ENCODE results near the gene LUZP4.

Gene LUZP4

DNA sequence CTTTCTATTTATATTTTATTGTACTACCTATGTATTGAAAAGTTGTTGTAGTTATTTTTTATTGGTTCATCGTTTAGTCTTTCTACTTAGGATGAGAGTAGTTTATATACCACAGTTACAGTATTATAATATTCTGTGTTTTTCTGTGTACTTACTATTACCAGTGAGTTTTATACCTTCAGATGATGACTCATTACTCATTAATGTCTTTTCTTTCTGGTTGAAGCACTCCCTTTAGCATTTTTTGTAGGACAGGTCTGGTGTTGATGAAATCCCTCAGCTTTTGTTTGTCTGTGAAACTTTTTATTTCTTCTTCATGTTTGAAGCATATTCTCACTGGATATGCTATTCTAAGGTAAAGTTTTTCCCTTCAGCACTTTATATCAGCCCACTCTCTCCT lies 7.7 kb downstream of the LUZP4 start:
- no peak overlapping the region for H3K4me2 ChIP-seq (ENCODE audit: low read depth, low read length, poor library complexity, severe bottlenecking)
- H3K27me3 ChIP-seq (ENCODE audit: low read length): no peaks in the 10 kb centered on the region
- H4K20me1 ChIP-seq (ENCODE audit: low read depth, low read length): no peaks in the 10 kb centered on the region
- H3K79me2 ChIP-seq (ENCODE audit: insufficient read depth, low read length): no peaks in the 10 kb centered on the region
- H3K4me3 ChIP-seq (ENCODE audit: insufficient read depth, low read length, poor library complexity, severe bottlenecking): no peak overlapping the region
- H3K27ac ChIP-seq (ENCODE audit: low read depth, low read length): no peak overlapping the region
- H3K36me3 ChIP-seq (ENCODE audit: low read length): no peaks in the 10 kb centered on the region
- TF ChIP-seq CTCF (IDR thresholded peaks at IDR 0.05; ENCODE audit: insufficient read depth, low read length, poor library complexity, severe bottlenecking) (no peak), EZH2phosphoT487 (conservative IDR thresholded peaks at IDR 0.05; ENCODE audit: low read length) (no peak)
- no peaks in the 10 kb centered on the region for H3K9me3 ChIP-seq (ENCODE audit: insufficient read depth, low read length)
- no peaks in the 10 kb centered on the region for H3K9me2 ChIP-seq (replicated peaks; ENCODE audit: insufficient read depth, low read length)
- no peak overlapping the region for H2AFZ ChIP-seq (ENCODE audit: low read depth, low read length, severe bottlenecking)
- H3K9ac ChIP-seq (ENCODE audit: low read length): no peak overlapping the region
- H3F3A ChIP-seq (ENCODE audit: insufficient read depth): no peaks in the 10 kb centered on the region

DNA sequence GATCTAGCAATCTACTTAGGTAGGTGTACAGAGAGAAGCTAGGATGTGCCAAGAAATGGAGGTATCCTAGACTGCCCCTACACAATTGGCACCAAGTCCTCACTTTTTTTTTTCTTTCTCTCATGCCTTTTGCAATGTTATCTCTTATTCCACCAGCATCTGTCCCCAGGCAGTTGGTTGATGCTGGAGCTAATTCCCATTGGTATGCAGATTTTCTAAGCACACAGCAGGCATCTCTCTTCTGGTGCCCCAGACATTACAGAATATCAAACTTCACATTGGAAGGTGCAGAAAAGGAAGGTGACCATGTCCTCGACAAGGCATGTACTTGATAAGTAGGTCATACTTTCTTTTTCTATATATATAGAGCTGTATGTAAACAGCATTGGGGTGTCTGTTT lies 21.6 kb downstream of the LUZP4 start:
- TF ChIP-seq EZH2phosphoT487 (conservative IDR thresholded peaks at IDR 0.05; ENCODE audit: low read length): no peak
- TF ChIP-seq CTCF (IDR thresholded peaks at IDR 0.05; ENCODE audit: insufficient read depth, low read length, poor library complexity, severe bottlenecking): no peak
- H3K4me3 ChIP-seq (ENCODE audit: insufficient read depth, low read length, poor library complexity, severe bottlenecking): no peak overlapping the region

DNA sequence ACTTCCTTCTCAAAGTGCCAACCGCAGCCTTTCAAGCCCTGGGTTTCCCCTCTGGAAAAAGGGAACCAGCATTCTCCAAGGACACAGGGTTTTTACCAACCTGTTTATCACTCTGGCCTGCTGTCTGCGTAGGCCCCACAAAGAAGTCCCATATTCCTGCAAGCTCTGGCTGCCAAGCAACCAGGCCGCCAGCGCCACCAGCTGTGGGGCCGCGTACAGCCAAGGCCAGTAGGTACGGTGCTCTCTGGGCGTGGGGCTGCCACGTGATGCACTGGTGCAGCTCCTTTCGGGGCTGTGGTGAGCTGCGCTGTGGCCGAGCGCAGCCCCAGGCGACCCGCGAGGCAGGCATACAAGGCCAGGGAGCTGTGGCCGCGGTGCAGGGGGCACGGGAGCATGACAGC lies 22.1 kb downstream of the LUZP4 start:
- no peaks in the 10 kb centered on the region for H4K20me1 ChIP-seq (ENCODE audit: low read depth, low read length)
- no peaks in the 10 kb centered on the region for H3K36me3 ChIP-seq (ENCODE audit: low read length)
- H3K9me2 ChIP-seq (replicated peaks; ENCODE audit: insufficient read depth, low read length): no peaks in the 10 kb centered on the region
- no peaks in the 10 kb centered on the region for H3F3A ChIP-seq (ENCODE audit: insufficient read depth)
- no peak overlapping the region for H3K27ac ChIP-seq (ENCODE audit: low read depth, low read length)
- no peak for TF ChIP-seq CTCF (IDR thresholded peaks at IDR 0.05; ENCODE audit: insufficient read depth, low read length, poor library complexity, severe bottlenecking)
- no peak for TF ChIP-seq EZH2phosphoT487 (conservative IDR thresholded peaks at IDR 0.05; ENCODE audit: low read length)
- no peak overlapping the region for H2AFZ ChIP-seq (ENCODE audit: low read depth, low read length, severe bottlenecking)
- no peaks in the 10 kb centered on the region for H3K27me3 ChIP-seq (ENCODE audit: low read length)
- H3K4me2 ChIP-seq (ENCODE audit: low read depth, low read length, poor library complexity, severe bottlenecking): no peak overlapping the region
- H3K9me3 ChIP-seq (ENCODE audit: insufficient read depth, low read length): no peaks in the 10 kb centered on the region
- no peak overlapping the region for H3K4me3 ChIP-seq (ENCODE audit: insufficient read depth, low read length, poor library complexity, severe bottlenecking)
- H3K9ac ChIP-seq (ENCODE audit: low read length): no peak overlapping the region
- H3K79me2 ChIP-seq (ENCODE audit: insufficient read depth, low read length): no peaks in the 10 kb centered on the region

More for the DNA sequence above, 21.6 kb downstream of the LUZP4 start:
- Histone ChIP-seq H3K9me3 (ENCODE audit: insufficient read depth, low read length) (no peaks in the 10 kb centered on the region), H3K36me3 (ENCODE audit: low read length) (no peaks in the 10 kb centered on the region), H3K4me2 (ENCODE audit: low read depth, low read length, poor library complexity, severe bottlenecking) (no peak overlapping the region), H3K27me3 (ENCODE audit: low read length) (no peaks in the 10 kb centered on the region), H3K9me2 (replicated peaks; ENCODE audit: insufficient read depth, low read length) (no peaks in the 10 kb centered on the region), H3F3A (ENCODE audit: insufficient read depth) (no peaks in the 10 kb centered on the region), H3K27ac (ENCODE audit: low read depth, low read length) (no peak overlapping the region), H3K79me2 (ENCODE audit: insufficient read depth, low read length) (no peaks in the 10 kb centered on the region), H4K20me1 (ENCODE audit: low read depth, low read length) (no peaks in the 10 kb centered on the region), H3K9ac (ENCODE audit: low read length) (no peak overlapping the region), H2AFZ (ENCODE audit: low read depth, low read length, severe bottlenecking) (no peak overlapping the region)

Data from SU-DHL-6 (cell line).